Lower leg skin (tissue), 3 donors: ENCODE results near the gene PSAT1.

Source experiments
- CTCF ChIP-seq, 3 donors: fragments of 450-650 bp; IDR thresholded peaks; one replicate each; pipeline ENCODE4 v1.5.1; 2016; ENCODE audit warnings: antibody characterized with exemption in 3 of 3, mild to moderate bottlenecking in 3 of 3, moderate library complexity in 2 of 3
- POLR2A ChIP-seq, 2 donors: fragments of 450-650 bp; IDR thresholded peaks; one replicate each; pipeline ENCODE4 v1.6.1; 2016 to 2017; ENCODE audit warnings: antibody characterized with exemption in 2 of 2, mild to moderate bottlenecking in 1 of 2, moderate library complexity in 1 of 2

- no peak for TF ChIP-seq CTCF (IDR thresholded peaks at IDR 0.05)
- TF ChIP-seq POLR2A (IDR thresholded peaks at IDR 0.05): no peak
These were observed 1.7 kb upstream of the PSAT1 start for GRCh38 chr9:78295177-78295575.
